Caco-2 (cell line): ENCODE data around the gene DGKA. TPM values are rescaled to one million over a fixed set of nuclear protein-coding genes. Genes with fewer than 3 reads are reported as not detected.

Experiments used
- Bru-seq: library from RNA; stranded (reverse); fragments of 400-500 nt; gene quantifications from one replicate; lab custom pipeline; 2021; lab: Mats Ljungman, UMichigan
- BruChase-seq, 2 experiments: library from RNA; stranded (reverse); fragments of 400-500 nt; gene quantifications; one replicate each; lab custom pipeline; 2021; lab: Mats Ljungman, UMichigan
- BruUV-seq: library from RNA; stranded (reverse); fragments of 400-500 nt; replicated peaks from 2 replicates; lab custom pipeline; 2021; lab: Mats Ljungman, UMichigan
- CTCF ChIA-PET: fragments of 300-600 bp; sonication (Branson Sonifier 250); formaldehyde crosslinking; loops from one replicate; lab custom pipeline; 2022; ENCODE audit warnings: antibody characterized with exemption; lab: Charles Lee
- POLR2A ChIA-PET: fragments of 300-600 bp; sonication (Branson Sonifier 250); formaldehyde crosslinking; loops from one replicate; lab custom pipeline; 2022; ENCODE audit warnings: antibody characterized with exemption; lab: Charles Lee
- DNase-seq, 2 experiments: peaks; one replicate each; pipeline versions ENCODE4 v3.0.0 to v3.0.0-alpha.2; 2020 to 2022
- H3K27me3 ChIP-seq: replicated peaks from 2 replicates; pipeline ENCODE4 v1.6.0; 2011; ENCODE audit warnings: low read length; ENCODE audit not compliant: control insufficient read depth, insufficient read depth
- H3K36me3 ChIP-seq: 2 replicates; pipeline ENCODE4 v1.5.1; 2011; ENCODE audit warnings: low read length; ENCODE audit not compliant: control insufficient read depth, insufficient read depth
- H3K4me1 ChIP-seq: fragments of 250-450 bp; sonication (Bioruptor Pico); 2 replicates; pipeline ENCODE4 v1.5.1; 2020; ENCODE audit warnings: mild to moderate bottlenecking
- H3K4me3 ChIP-seq: 2 replicates; pipeline ENCODE4 v1.5.1; 2011; ENCODE audit warnings: low read depth, mild to moderate bottlenecking, control low read depth, low read length
- H3K9me3 ChIP-seq: fragments of 250-450 bp; sonication (Bioruptor Pico); 2 replicates; pipeline ENCODE4 v1.5.1; 2020; ENCODE audit warnings: mild to moderate bottlenecking, moderate library complexity
- H3K27ac Mint-ChIP-seq: one replicate; pipeline ENCODE4 v1.8.0; 2022; ENCODE audit warnings: mixed read lengths; ENCODE audit not compliant: unreplicated experiment
- H3K27me3 Mint-ChIP-seq: one replicate; pipeline ENCODE4 v1.8.0; 2022; ENCODE audit warnings: mixed read lengths; ENCODE audit not compliant: insufficient read depth, unreplicated experiment
- H3K36me3 Mint-ChIP-seq: one replicate; pipeline ENCODE4 v1.8.0; 2022; ENCODE audit warnings: mild to moderate bottlenecking, mixed read lengths; ENCODE audit not compliant: insufficient read depth, unreplicated experiment
- H3K4me1 Mint-ChIP-seq: one replicate; pipeline ENCODE4 v1.8.0; 2022; ENCODE audit warnings: low read depth, mixed read lengths; ENCODE audit not compliant: unreplicated experiment
- H3K4me3 Mint-ChIP-seq: one replicate; pipeline ENCODE4 v1.8.0; 2022; ENCODE audit warnings: mild to moderate bottlenecking, moderate library complexity, mixed read lengths; ENCODE audit not compliant: unreplicated experiment
- H3K9me3 Mint-ChIP-seq: one replicate; pipeline ENCODE4 v1.8.0; 2022; ENCODE audit warnings: mixed read lengths; ENCODE audit not compliant: unreplicated experiment
- intact Hi-C: fragments of 100-400 bp; cut with micrococcal nuclease; formaldehyde crosslinking; loops from one replicate; pipeline ENCODE4 v1.10.0; 2022; ENCODE audit not compliant: unreplicated experiment
- long read RNA-seq: library from polyadenylated mRNA; stranded (forward); transcript quantifications from one replicate; pipeline ENCODE4 v2.0.0, GENCODE V29; 2022
- total RNA-seq: library from RNA; stranded (reverse); gene quantifications from 2 replicates; pipeline ENCODE4 v1.2.3, GENCODE V29; 2022
- TF ChIP-seq, protein P1 (sequence below), 2 experiments: fragments of 200-600 bp in 1 of 2; IDR thresholded peaks; 1 replicate in 1 of 2; 2 replicates in 1 of 2; pipeline versions ENCODE4 v1.5.1 to v1.8.0; 2011 to 2022; ENCODE audit warnings: antibody characterized with exemption in 1 of 2, control low read depth in 1 of 2, inconsistent platforms in 1 of 2, low read depth in 1 of 2, low read length in 1 of 2, mild to moderate bottlenecking in 1 of 2, moderate library complexity in 1 of 2; ENCODE audit not compliant: insufficient read depth in 1 of 2, severe bottlenecking in 1 of 2, unreplicated experiment in 1 of 2

DGKA gene
- 19.4 and 22.2 TPM in 2 replicates for total RNA-seq
- percentile 46 among the genes with signal in this experiment for Bru-seq, nascent RNA
- percentile 53 among the genes with signal in this experiment for BruChase-seq, experiment 1, labeled RNA remaining after a 2-hour chase
- percentile 53 among the genes with signal in this experiment for BruChase-seq, experiment 2, labeled RNA remaining after a 6-hour chase
- long read RNA-seq, partial matches to known transcripts = 0 of 5 reads
- long read RNA-seq, other reads (novel, unspliced or antisense) = 3 of 5 reads

GRCh38 chr12:55930771-55931316, at the start of gene DGKA:
DGKA (plus strand) TSS chr12:55931162; CDS start chr12:55936504, 5,342 bp downstream.
- H3K4me3 ChIP-seq = peak within 1 kb of the TSS; percentile 80
- peak; percentile 41 to 43 for DNase-seq
- POLR2A ChIA-PET = interaction anchor here (0.8 to 1.0 kb wide), 2 partner anchors 43 to 83 kb away, joined by 3 to 4 read pairs; partner anchors contain the start of gene RAB5B
- peak within 1 kb of the TSS; percentile 90 for H3K4me3 Mint-ChIP-seq
- H3K9me3 Mint-ChIP-seq = no peaks in the 10 kb centered on the region
- CTCF ChIA-PET = interaction anchor here (0.6 to 2.2 kb wide), 9 partner anchors 10 to 173 kb away, joined by 3 to 7 read pairs (median 3); partner anchors contain the start of genes ORMDL2, PA2G4, RAB5B and SARNP
- peaks cover 26% of the 10 kb centered on the region for H3K36me3 Mint-ChIP-seq
- TF ChIP-seq, protein P1, sequence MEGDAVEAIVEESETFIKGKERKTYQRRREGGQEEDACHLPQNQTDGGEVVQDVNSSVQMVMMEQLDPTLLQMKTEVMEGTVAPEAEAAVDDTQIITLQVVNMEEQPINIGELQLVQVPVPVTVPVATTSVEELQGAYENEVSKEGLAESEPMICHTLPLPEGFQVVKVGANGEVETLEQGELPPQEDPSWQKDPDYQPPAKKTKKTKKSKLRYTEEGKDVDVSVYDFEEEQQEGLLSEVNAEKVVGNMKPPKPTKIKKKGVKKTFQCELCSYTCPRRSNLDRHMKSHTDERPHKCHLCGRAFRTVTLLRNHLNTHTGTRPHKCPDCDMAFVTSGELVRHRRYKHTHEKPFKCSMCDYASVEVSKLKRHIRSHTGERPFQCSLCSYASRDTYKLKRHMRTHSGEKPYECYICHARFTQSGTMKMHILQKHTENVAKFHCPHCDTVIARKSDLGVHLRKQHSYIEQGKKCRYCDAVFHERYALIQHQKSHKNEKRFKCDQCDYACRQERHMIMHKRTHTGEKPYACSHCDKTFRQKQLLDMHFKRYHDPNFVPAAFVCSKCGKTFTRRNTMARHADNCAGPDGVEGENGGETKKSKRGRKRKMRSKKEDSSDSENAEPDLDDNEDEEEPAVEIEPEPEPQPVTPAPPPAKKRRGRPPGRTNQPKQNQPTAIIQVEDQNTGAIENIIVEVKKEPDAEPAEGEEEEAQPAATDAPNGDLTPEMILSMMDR (IDR thresholded peaks at IDR 0.05; ENCODE audit: insufficient read depth in 1 of 2, low read depth in 1 of 2, low read length in 1 of 2, severe bottlenecking in 1 of 2, unreplicated experiment in 1 of 2) = peak; percentile 54 to 66
- no peaks in the 10 kb centered on the region for H3K27me3 Mint-ChIP-seq
- H3K9me3 ChIP-seq = no peaks in the 10 kb centered on the region
- intact Hi-C loops = loop anchor here (1.0 to 5.0 kb wide), 4 partner anchors 9 to 110 kb away; partner anchors contain the start of gene RPS26
- H3K4me1 ChIP-seq = peaks cover 33% of the 10 kb centered on the region
- H3K27ac Mint-ChIP-seq = peak within 1 kb of the TSS; percentile 64
- BruUV-seq = no TSS peak
- no peaks in the 10 kb centered on the region for H3K27me3 ChIP-seq
- no peaks in the 10 kb centered on the region for H3K36me3 ChIP-seq
- peaks cover 25% of the 10 kb centered on the region for H3K4me1 Mint-ChIP-seq

- H3K27ac Mint-ChIP-seq = no peak overlapping the region
- no peaks in the 10 kb centered on the region for H3K27me3 ChIP-seq
- DNase-seq = no peak
- peaks cover 9% of the 10 kb centered on the region for H3K9me3 Mint-ChIP-seq
- peaks cover 7% of the 10 kb centered on the region for H3K4me1 Mint-ChIP-seq
- no peak overlapping the region for H3K4me3 Mint-ChIP-seq
- H3K36me3 ChIP-seq = no peaks in the 10 kb centered on the region
- TF ChIP-seq, protein P1 (IDR thresholded peaks at IDR 0.05; ENCODE audit: insufficient read depth in 1 of 2, low read depth in 1 of 2, low read length in 1 of 2, severe bottlenecking in 1 of 2, unreplicated experiment in 1 of 2) = no peak
- H3K4me3 ChIP-seq = no peak overlapping the region
- CTCF ChIA-PET = no interaction called here
- POLR2A ChIA-PET = no interaction called here
- H3K36me3 Mint-ChIP-seq = no peaks in the 10 kb centered on the region
- H3K27me3 Mint-ChIP-seq = no peaks in the 10 kb centered on the region
- no peaks in the 10 kb centered on the region for H3K9me3 ChIP-seq
- no peaks in the 10 kb centered on the region for H3K4me1 ChIP-seq
- intact Hi-C loops = no loop called here
- no TSS peak for BruUV-seq
These were observed 45.8 kb upstream of the DGKA start for GRCh38 chr12:55885113-55885512.

GRCh38 chr12:55891310-55891709, 39.7 kb upstream of the DGKA start:
- Mint-ChIP-seq H3K36me3 (no peaks in the 10 kb centered on the region), H3K27ac (no peak overlapping the region), H3K4me1 (peaks cover 7% of the 10 kb centered on the region), H3K4me3 (no peak overlapping the region), H3K9me3 (peaks cover 20% of the 10 kb centered on the region), H3K27me3 (no peaks in the 10 kb centered on the region)
- Histone ChIP-seq H3K27me3 (no peaks in the 10 kb centered on the region), H3K9me3 (no peaks in the 10 kb centered on the region; the same call in 1 of the 2 replicates), H3K36me3 (no peaks in the 10 kb centered on the region), H3K4me3 (no peak overlapping the region), H3K4me1 (no peaks in the 10 kb centered on the region)
- TF ChIP-seq, protein P1 (IDR thresholded peaks at IDR 0.05; ENCODE audit: insufficient read depth in 1 of 2, low read depth in 1 of 2, low read length in 1 of 2, severe bottlenecking in 1 of 2, unreplicated experiment in 1 of 2) = no peak
- ChIA-PET CTCF (no interaction called here), POLR2A (no interaction called here)
- DNase-seq = no peak
- intact Hi-C loops = no loop called here
- no TSS peak for BruUV-seq
